Calu3 (cell line): ENCODE data around the gene ATP6V1C2. TPM values are rescaled to one million over a fixed set of nuclear protein-coding genes. Genes with fewer than 3 reads are reported as not detected.

Source experiments
- BruUV-seq: library from RNA; stranded (reverse); fragments of 400-500 nt; replicated peaks from 2 replicates; lab custom pipeline; 2021; lab: Mats Ljungman, UMichigan
- CTCF ChIA-PET: fragments of 300-600 bp; sonication (Branson Sonifier 250); formaldehyde crosslinking; loops from one replicate; lab custom pipeline; 2022; ENCODE audit warnings: antibody characterized with exemption; lab: Charles Lee
- DNase-seq: peaks from one replicate; pipeline ENCODE4 v3.0.0; 2022
- H3K27ac Mint-ChIP-seq: one replicate; pipeline ENCODE4 v1.8.0; 2022; ENCODE audit warnings: mixed read lengths; ENCODE audit not compliant: unreplicated experiment
- H3K27me3 Mint-ChIP-seq: one replicate; pipeline ENCODE4 v1.8.0; 2022; ENCODE audit warnings: mixed read lengths; ENCODE audit not compliant: unreplicated experiment
- H3K36me3 Mint-ChIP-seq: one replicate; pipeline ENCODE4 v1.8.0; 2022; ENCODE audit warnings: mild to moderate bottlenecking, moderate library complexity, mixed read lengths; ENCODE audit not compliant: insufficient read depth, unreplicated experiment
- H3K4me1 Mint-ChIP-seq: one replicate; pipeline ENCODE4 v1.8.0; 2022; ENCODE audit warnings: mild to moderate bottlenecking, low read depth, mixed read lengths; ENCODE audit not compliant: unreplicated experiment
- H3K4me3 Mint-ChIP-seq: one replicate; pipeline ENCODE4 v1.8.0; 2022; ENCODE audit warnings: mild to moderate bottlenecking, low read depth, moderate library complexity, mixed read lengths; ENCODE audit not compliant: unreplicated experiment
- H3K9me3 Mint-ChIP-seq: one replicate; pipeline ENCODE4 v1.8.0; 2022; ENCODE audit warnings: low read depth, mixed read lengths; ENCODE audit not compliant: unreplicated experiment
- intact Hi-C: fragments of 100-400 bp; cut with micrococcal nuclease; formaldehyde crosslinking; loops from one replicate; pipeline ENCODE4 v1.10.0; 2022; ENCODE audit not compliant: unreplicated experiment
- total RNA-seq: library from RNA; stranded (reverse); gene quantifications from 2 replicates; pipeline ENCODE4 v1.2.3, GENCODE V29; 2022
- TF ChIP-seq, protein P1 (sequence below): fragments of 200-600 bp; IDR thresholded peaks from one replicate; pipeline ENCODE4 v1.8.0; 2022; ENCODE audit warnings: antibody characterized with exemption; ENCODE audit not compliant: unreplicated experiment

The ATP6V1C2 gene
- total RNA-seq, 1 experiment from 2014 or later, result 0.28 TPM

- peaks cover 15% of the 10 kb centered on the region for H3K27me3 Mint-ChIP-seq
- CTCF ChIA-PET, result interaction anchor here (0.5 to 0.7 kb wide), 2 partner anchors 108 to 711 kb away, joined by 4 to 6 read pairs; no protein-coding TSS in a partner anchor
- H3K4me1 Mint-ChIP-seq, result no peaks in the 10 kb centered on the region
- no peak overlapping the region for H3K27ac Mint-ChIP-seq
- no peak for DNase-seq
- TF ChIP-seq, protein P1, sequence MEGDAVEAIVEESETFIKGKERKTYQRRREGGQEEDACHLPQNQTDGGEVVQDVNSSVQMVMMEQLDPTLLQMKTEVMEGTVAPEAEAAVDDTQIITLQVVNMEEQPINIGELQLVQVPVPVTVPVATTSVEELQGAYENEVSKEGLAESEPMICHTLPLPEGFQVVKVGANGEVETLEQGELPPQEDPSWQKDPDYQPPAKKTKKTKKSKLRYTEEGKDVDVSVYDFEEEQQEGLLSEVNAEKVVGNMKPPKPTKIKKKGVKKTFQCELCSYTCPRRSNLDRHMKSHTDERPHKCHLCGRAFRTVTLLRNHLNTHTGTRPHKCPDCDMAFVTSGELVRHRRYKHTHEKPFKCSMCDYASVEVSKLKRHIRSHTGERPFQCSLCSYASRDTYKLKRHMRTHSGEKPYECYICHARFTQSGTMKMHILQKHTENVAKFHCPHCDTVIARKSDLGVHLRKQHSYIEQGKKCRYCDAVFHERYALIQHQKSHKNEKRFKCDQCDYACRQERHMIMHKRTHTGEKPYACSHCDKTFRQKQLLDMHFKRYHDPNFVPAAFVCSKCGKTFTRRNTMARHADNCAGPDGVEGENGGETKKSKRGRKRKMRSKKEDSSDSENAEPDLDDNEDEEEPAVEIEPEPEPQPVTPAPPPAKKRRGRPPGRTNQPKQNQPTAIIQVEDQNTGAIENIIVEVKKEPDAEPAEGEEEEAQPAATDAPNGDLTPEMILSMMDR, result no peak
- no peaks in the 10 kb centered on the region for H3K36me3 Mint-ChIP-seq
- no peaks in the 10 kb centered on the region for H3K9me3 Mint-ChIP-seq
- H3K4me3 Mint-ChIP-seq, result no peak overlapping the region
- intact Hi-C loops, result no loop called here
- BruUV-seq, result no TSS peak
These were observed 31.7 kb downstream of the ATP6V1C2 start for GRCh38 chr2:10753156-10753555.

DNA sequence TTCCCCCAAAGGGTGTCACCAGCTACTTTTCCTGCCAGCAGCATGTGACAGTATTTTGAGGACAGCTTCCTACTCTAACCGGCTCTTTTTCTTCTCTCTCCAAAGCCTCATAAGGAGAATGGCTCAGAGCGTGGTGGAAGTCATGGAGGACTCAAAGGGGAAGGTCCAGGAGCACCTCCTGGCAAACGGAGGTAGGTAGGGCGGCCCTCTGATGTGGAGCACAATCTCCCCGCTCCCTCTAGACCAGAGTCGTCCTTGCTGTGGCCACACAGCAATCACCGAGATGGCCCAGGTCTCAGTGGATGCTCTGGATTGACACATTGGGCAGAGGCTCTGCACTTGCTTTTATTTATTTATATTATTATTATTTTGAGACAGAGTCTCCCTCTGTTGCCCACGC lies 32.4 kb downstream of the ATP6V1C2 start:
- Mint-ChIP-seq H3K36me3 (no peaks in the 10 kb centered on the region), H3K9me3 (no peaks in the 10 kb centered on the region), H3K4me3 (no peak overlapping the region), H3K4me1 (no peaks in the 10 kb centered on the region), H3K27ac (no peak overlapping the region), H3K27me3 (peaks cover 15% of the 10 kb centered on the region)
- no TSS peak for BruUV-seq
- TF ChIP-seq, protein P1, result no peak
- no peak for DNase-seq
- intact Hi-C loops, result no loop called here
- CTCF ChIA-PET, result interaction anchor here (0.5 kb wide), 1 partner anchor 710 kb away, joined by 4 read pairs; no protein-coding TSS in a partner anchor

- H3K27ac Mint-ChIP-seq, result no peak overlapping the region
- no peaks in the 10 kb centered on the region for H3K9me3 Mint-ChIP-seq
- H3K27me3 Mint-ChIP-seq, result peaks cover 9% of the 10 kb centered on the region
- TF ChIP-seq, protein P1, result no peak
- no peaks in the 10 kb centered on the region for H3K4me1 Mint-ChIP-seq
- CTCF ChIA-PET, result no interaction called here
- BruUV-seq, result no TSS peak
- intact Hi-C loops, result no loop called here
- no peak for DNase-seq
- no peaks in the 10 kb centered on the region for H3K36me3 Mint-ChIP-seq
- no peak overlapping the region for H3K4me3 Mint-ChIP-seq
These were observed 34.2 kb downstream of the ATP6V1C2 start for GRCh38 chr2:10755621-10756020.

DNA sequence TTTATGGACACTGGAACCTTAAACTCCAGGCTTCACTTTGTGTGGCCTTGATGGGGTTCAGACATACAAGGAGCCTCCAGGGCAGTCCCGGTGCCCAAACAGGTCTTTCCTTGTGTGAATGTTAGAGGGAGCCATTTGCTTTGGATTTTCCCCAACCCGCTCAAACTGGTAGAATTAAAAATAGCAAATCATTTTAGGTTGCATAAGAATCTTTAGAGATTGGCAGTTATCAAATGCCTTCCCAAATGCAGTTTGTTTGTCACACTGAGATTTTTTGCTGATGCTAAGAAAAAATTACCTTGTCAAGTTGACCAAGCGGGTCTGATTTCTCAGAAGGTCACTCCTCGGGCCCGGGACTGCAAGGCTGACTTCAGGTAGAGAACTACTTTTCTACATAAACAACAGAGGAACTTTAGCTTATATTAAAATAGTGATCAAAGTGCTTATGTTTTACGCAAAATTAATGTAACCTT lies 36.4 kb downstream of the ATP6V1C2 start:
- no peaks in the 10 kb centered on the region for H3K4me1 Mint-ChIP-seq
- CTCF ChIA-PET, result no interaction called here
- H3K27ac Mint-ChIP-seq, result no peak overlapping the region
- H3K27me3 Mint-ChIP-seq, result no peaks in the 10 kb centered on the region
- H3K9me3 Mint-ChIP-seq, result no peaks in the 10 kb centered on the region
- intact Hi-C loops, result no loop called here
- no peak for DNase-seq
- TF ChIP-seq, protein P1, result no peak
- no peak overlapping the region for H3K4me3 Mint-ChIP-seq
- no peaks in the 10 kb centered on the region for H3K36me3 Mint-ChIP-seq
- BruUV-seq, result no TSS peak
